ENCODE data around the gene TEX36. TPM values are rescaled to one million over a fixed set of nuclear protein-coding genes. Genes with fewer than 3 reads are reported as not detected.

Gene TEX36
- total and polyA plus RNA-seq, 9 of the 15 experiments (the other 6 are each of a cell fraction or from before 2014, with no cell fraction given) = 0.10 to 0.82 (median 0.15) TPM; not detected in 6

DNA sequence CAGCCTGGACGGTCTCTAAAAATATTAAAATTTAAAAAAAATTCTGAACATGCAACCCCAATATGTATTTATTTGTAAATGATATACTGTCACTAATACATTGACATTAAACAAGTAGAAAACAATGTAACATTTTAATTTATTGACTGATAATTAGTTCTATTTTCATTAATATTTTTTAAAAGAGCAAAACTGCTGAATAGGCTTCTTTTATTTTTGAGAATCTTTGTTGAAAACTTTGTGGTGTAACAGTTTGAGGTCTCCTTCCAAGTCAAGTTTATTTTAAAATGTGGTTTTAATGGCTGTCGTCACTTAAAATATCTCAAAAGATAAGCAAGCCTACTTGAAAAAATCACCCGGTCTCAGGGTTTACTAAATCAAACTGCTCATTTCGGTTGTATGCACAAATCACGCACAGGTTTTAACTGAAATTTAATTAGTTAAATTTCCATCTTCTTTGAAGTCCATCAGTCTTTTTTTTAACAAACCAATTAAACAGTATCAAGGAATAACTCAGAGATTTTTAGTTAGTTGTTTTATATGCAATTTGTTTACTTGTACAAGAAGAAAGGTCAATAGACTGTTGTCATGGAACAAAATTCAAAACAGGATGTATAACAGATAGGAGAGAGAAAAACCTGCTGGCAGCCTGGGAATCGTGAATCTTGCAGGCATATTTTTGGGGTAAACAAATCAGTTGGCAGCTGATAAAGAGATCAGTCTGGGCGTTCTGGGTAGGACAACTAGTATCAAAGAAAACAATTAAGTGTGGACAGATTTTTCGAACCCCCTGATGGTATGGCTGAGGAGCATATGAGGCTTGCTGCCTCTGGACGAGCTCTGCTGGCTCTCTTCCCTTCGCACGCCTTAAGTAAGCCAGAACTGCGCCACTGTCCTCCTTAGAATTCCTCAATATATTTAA is 26.9 kb upstream of the TEX36 start:
- H2AFZ ChIP-seq (ENCODE audit: low read depth, low read length) = no peak overlapping the region
- H3K36me3 ChIP-seq (ENCODE audit: control insufficient read depth, insufficient read depth, low read length) = no peaks in the 10 kb centered on the region
- H3K4me3 ChIP-seq = no peak overlapping the region
- ChIA-PET POLR2A (no interaction called here), CTCF (ENCODE audit: low intra/inter-chr PET ratio) (no interaction called here)
- peaks cover 4 to 9% of the 10 kb centered on the region in 2 experiments; a peak in 2 of 5 replicates for H3K27me3 ChIP-seq (ENCODE audit: control insufficient read depth in 2 of 2, insufficient read depth in 2 of 2, low read length in 2 of 2)
- no peaks in the 10 kb centered on the region for H3K79me2 ChIP-seq (ENCODE audit: control insufficient read depth, insufficient read depth, low read length)
- FAIRE-seq (no peak), DNase-seq (ENCODE audit: extremely low read depth in 1 of 4, low spot score in 3 of 4) (no peak), ATAC-seq (no peak)
- WGBS (ENCODE audit: insufficient coverage, low coverage, missing lambda C conversion rate) = 18% methylated on average over 12 of the region's 12 CpGs
- H3K9ac ChIP-seq (ENCODE audit: insufficient read depth in 1 of 2, low read depth in 2 of 2, low read length in 2 of 2) = no peak overlapping the region
- no peaks in the 10 kb centered on the region for H3K9me3 ChIP-seq (replicated peaks; ENCODE audit: control insufficient read depth, insufficient read depth, low read depth, low read length)
- no TSS peak for BruUV-seq (replicated peaks)
- H3K4me2 ChIP-seq (ENCODE audit: insufficient read depth, low read length) = no peak overlapping the region
- no peaks in the 10 kb centered on the region; a peak in 1 of 5 replicates for H3K4me1 ChIP-seq (replicated peaks in 1 of 2; ENCODE audit: control insufficient read depth in 2 of 2, insufficient read depth in 2 of 2, low read length in 2 of 2)
- TF ChIP-seq MAFG (tag; conservative IDR thresholded peaks at IDR 0.05) = 0 out of 2 replicates have a peak, but pooled peaks have one; percentile 21
- peak; percentile 58; the same call in 1 of the 2 replicates for TF ChIP-seq C11orf30 (IDR thresholded peaks at IDR 0.05; ENCODE audit: low read depth)
- TF ChIP-seq RAD21 (CRISPR knock-in tag; conservative IDR thresholded peaks at IDR 0.05 in 1 of 2, IDR thresholded peaks at IDR 0.05 in 1 of 2) = no peak
- peak; percentile 18; the same call in 1 of the 2 replicates for TF ChIP-seq MAFF (IDR thresholded peaks at IDR 0.05; ENCODE audit: low read length)
- peak; percentile 80 for TF ChIP-seq ZNF316 (IDR thresholded peaks at IDR 0.05)
- TF ChIP-seq, protein P1, sequence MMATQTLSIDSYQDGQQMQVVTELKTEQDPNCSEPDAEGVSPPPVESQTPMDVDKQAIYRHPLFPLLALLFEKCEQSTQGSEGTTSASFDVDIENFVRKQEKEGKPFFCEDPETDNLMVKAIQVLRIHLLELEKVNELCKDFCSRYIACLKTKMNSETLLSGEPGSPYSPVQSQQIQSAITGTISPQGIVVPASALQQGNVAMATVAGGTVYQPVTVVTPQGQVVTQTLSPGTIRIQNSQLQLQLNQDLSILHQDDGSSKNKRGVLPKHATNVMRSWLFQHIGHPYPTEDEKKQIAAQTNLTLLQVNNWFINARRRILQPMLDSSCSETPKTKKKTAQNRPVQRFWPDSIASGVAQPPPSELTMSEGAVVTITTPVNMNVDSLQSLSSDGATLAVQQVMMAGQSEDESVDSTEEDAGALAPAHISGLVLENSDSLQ (IDR thresholded peaks at IDR 0.05) = no peak
- TF ChIP-seq, protein P2, sequence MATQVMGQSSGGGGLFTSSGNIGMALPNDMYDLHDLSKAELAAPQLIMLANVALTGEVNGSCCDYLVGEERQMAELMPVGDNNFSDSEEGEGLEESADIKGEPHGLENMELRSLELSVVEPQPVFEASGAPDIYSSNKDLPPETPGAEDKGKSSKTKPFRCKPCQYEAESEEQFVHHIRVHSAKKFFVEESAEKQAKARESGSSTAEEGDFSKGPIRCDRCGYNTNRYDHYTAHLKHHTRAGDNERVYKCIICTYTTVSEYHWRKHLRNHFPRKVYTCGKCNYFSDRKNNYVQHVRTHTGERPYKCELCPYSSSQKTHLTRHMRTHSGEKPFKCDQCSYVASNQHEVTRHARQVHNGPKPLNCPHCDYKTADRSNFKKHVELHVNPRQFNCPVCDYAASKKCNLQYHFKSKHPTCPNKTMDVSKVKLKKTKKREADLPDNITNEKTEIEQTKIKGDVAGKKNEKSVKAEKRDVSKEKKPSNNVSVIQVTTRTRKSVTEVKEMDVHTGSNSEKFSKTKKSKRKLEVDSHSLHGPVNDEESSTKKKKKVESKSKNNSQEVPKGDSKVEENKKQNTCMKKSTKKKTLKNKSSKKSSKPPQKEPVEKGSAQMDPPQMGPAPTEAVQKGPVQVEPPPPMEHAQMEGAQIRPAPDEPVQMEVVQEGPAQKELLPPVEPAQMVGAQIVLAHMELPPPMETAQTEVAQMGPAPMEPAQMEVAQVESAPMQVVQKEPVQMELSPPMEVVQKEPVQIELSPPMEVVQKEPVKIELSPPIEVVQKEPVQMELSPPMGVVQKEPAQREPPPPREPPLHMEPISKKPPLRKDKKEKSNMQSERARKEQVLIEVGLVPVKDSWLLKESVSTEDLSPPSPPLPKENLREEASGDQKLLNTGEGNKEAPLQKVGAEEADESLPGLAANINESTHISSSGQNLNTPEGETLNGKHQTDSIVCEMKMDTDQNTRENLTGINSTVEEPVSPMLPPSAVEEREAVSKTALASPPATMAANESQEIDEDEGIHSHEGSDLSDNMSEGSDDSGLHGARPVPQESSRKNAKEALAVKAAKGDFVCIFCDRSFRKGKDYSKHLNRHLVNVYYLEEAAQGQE (IDR thresholded peaks at IDR 0.05; ENCODE audit: borderline replicate concordance) = no peak
- TF ChIP-seq, protein P2 (CRISPR knock-in tag; IDR thresholded peaks at IDR 0.05; ENCODE audit: low read depth) = no peak
- no peaks in the 10 kb centered on the region for H3K9me1 ChIP-seq (ENCODE audit: control insufficient read depth, insufficient read depth, low read length)
- H4K20me1 ChIP-seq (replicated peaks; ENCODE audit: control insufficient read depth, insufficient read depth, low read length) = no peaks in the 10 kb centered on the region
- in situ Hi-C loops (cut with MboI) (no loop called here), intact Hi-C loops (cut with micrococcal nuclease) (no loop called here)
- H3K27ac ChIP-seq (ENCODE audit: extremely low read depth, low read depth, low read length) = no peak overlapping the region
